ENCODE data around the gene SIT1. TPM values are rescaled to one million over a fixed set of nuclear protein-coding genes. Genes with fewer than 3 reads are reported as not detected.
A peak's percentile ranks its signal among the peaks of the same experiment; 100 is the strongest.

Gene SIT1
- total and polyA plus RNA-seq, 2 experiments from 2014 or later: 0.21 TPM; not detected in 1

GRCh38 chr9:35675732-35676392, 25.1 kb upstream of the SIT1 start:
- peak; percentile 2 for TF ChIP-seq CTCF (IDR thresholded peaks at IDR 0.05; ENCODE audit: low read depth, low read length)
- H3K36me3 ChIP-seq: no peaks in the 10 kb centered on the region
- H3K27ac ChIP-seq: no peak overlapping the region
- no peaks in the 10 kb centered on the region for H3K4me1 ChIP-seq (ENCODE audit: low read depth)
- peak overlapping the region; percentile 23 for H3K4me3 ChIP-seq
- DNase-seq (ENCODE audit: low read depth in 1 of 2, low spot score in 1 of 2): peak; percentile 44 to 89
- no peaks in the 10 kb centered on the region for H3K27me3 ChIP-seq
- no peaks in the 10 kb centered on the region for H3K9me3 ChIP-seq (ENCODE audit: low read depth)

GRCh38 chr9:35675204-35675603, 24.5 kb upstream of the SIT1 start:
- Histone ChIP-seq H3K27ac (no peak overlapping the region), H3K4me1 (ENCODE audit: low read depth) (no peaks in the 10 kb centered on the region), H3K36me3 (no peaks in the 10 kb centered on the region), H3K4me3 (peak overlapping the region; percentile 23), H3K27me3 (no peaks in the 10 kb centered on the region), H3K9me3 (ENCODE audit: low read depth) (no peaks in the 10 kb centered on the region)
- no peak for DNase-seq (ENCODE audit: low read depth in 1 of 2, low spot score in 1 of 2)
- no peak for TF ChIP-seq CTCF (IDR thresholded peaks at IDR 0.05; ENCODE audit: low read depth, low read length)

- Histone ChIP-seq H3K4me3 (no peak overlapping the region), H3K36me3 (no peaks in the 10 kb centered on the region), H3K4me1 (ENCODE audit: low read depth) (no peaks in the 10 kb centered on the region), H3K27ac (no peak overlapping the region), H3K9me3 (ENCODE audit: low read depth) (no peaks in the 10 kb centered on the region), H3K27me3 (no peaks in the 10 kb centered on the region)
- no peak for DNase-seq (ENCODE audit: low read depth in 1 of 2, low spot score in 1 of 2)
- TF ChIP-seq CTCF (IDR thresholded peaks at IDR 0.05; ENCODE audit: low read depth, low read length): no peak
Observed at GRCh38 chr9:35674025-35674361, 23.3 kb upstream of the SIT1 start.

- DNase-seq (ENCODE audit: low read depth in 1 of 2, low spot score in 1 of 2): no peak
- no peaks in the 10 kb centered on the region for H3K9me3 ChIP-seq (ENCODE audit: low read depth)
- no peaks in the 10 kb centered on the region for H3K4me1 ChIP-seq (ENCODE audit: low read depth)
- no peak within 1 kb of the TSS for H3K4me3 ChIP-seq
- H3K27ac ChIP-seq: no peak within 1 kb of the TSS
- no peaks in the 10 kb centered on the region for H3K27me3 ChIP-seq
- no peak for TF ChIP-seq CTCF (IDR thresholded peaks at IDR 0.05; ENCODE audit: low read depth, low read length)
- no peaks in the 10 kb centered on the region for H3K36me3 ChIP-seq
Observed at GRCh38 chr9:35673132-35674024, 22.6 kb upstream of the SIT1 start, which contains the start of gene CA9. TSS of gene CA9 (plus strand) at chr9:35673928. CDS start at chr9:35673960, 32 bp downstream.

- no peak for TF ChIP-seq CTCF (IDR thresholded peaks at IDR 0.05; ENCODE audit: low read depth, low read length)
- Histone ChIP-seq H3K4me3 (no peak overlapping the region), H3K27me3 (no peaks in the 10 kb centered on the region), H3K36me3 (no peaks in the 10 kb centered on the region), H3K27ac (no peak overlapping the region), H3K9me3 (ENCODE audit: low read depth) (no peaks in the 10 kb centered on the region), H3K4me1 (ENCODE audit: low read depth) (no peaks in the 10 kb centered on the region)
- DNase-seq (ENCODE audit: low read depth in 1 of 2, low spot score in 1 of 2): no peak
Observed at GRCh38 chr9:35669331-35670145, 18.8 kb upstream of the SIT1 start.

Data from cardiac muscle cell (in vitro differentiated cells and primary cell).